HG03520 (cell line): ENCODE results near the gene GRM7.
A peak's percentile ranks its signal among the peaks of the same experiment; 100 is the strongest.

Experiments used
- ATAC-seq: cut with Tn5 transposase; IDR thresholded peaks from one replicate; pipeline ENCODE4 v1.9.1; 2021; ENCODE audit warnings: mild to moderate bottlenecking, moderate library complexity; ENCODE audit not compliant: unreplicated experiment

The GRM7 gene

GRCh38 chr3:7215706-7216105, 354.8 kb downstream of the GRM7 start:
- no peak for ATAC-seq

GRCh38 chr3:7226393-7226792, 365.5 kb downstream of the GRM7 start:
- ATAC-seq: no peak

GRCh38 chr3:7238565-7239295, 377.8 kb downstream of the GRM7 start:
- no peak for ATAC-seq

- ATAC-seq: no peak
Observed at GRCh38 chr3:7241584-7242302, 380.8 kb downstream of the GRM7 start.

GRCh38 chr3:7242303-7242635, 381.4 kb downstream of the GRM7 start:
- ATAC-seq: no peak

- ATAC-seq: no peak
Observed at GRCh38 chr3:7249493-7250076, 388.7 kb downstream of the GRM7 start.

GRCh38 chr3:7254251-7254650, 393.3 kb downstream of the GRM7 start:
- ATAC-seq: no peak

GRCh38 chr3:7260975-7261374, 400.1 kb downstream of the GRM7 start:
- no peak for ATAC-seq

- ATAC-seq: no peak
Observed at GRCh38 chr3:7263347-7264195, 402.7 kb downstream of the GRM7 start.

- no peak for ATAC-seq
Observed at GRCh38 chr3:7264196-7264526, 403.2 kb downstream of the GRM7 start.

- no peak for ATAC-seq
Observed at GRCh38 chr3:7265736-7266135, 404.8 kb downstream of the GRM7 start.

GRCh38 chr3:7266551-7266950, 405.6 kb downstream of the GRM7 start:
- no peak for ATAC-seq

GRCh38 chr3:7270731-7271130, 409.8 kb downstream of the GRM7 start:
- no peak for ATAC-seq

- ATAC-seq: no peak
Observed at GRCh38 chr3:7271631-7272030, 410.7 kb downstream of the GRM7 start.

- ATAC-seq: no peak
Observed at GRCh38 chr3:7272203-7272602, 411.3 kb downstream of the GRM7 start.

- peak; percentile 53 for ATAC-seq
Observed at GRCh38 chr3:7275396-7275795, 414.5 kb downstream of the GRM7 start.

- no peak for ATAC-seq
Observed at GRCh38 chr3:7280318-7280717, 419.4 kb downstream of the GRM7 start.

GRCh38 chr3:7282988-7283387, 422.1 kb downstream of the GRM7 start:
- ATAC-seq: no peak

GRCh38 chr3:7285505-7285904, 424.6 kb downstream of the GRM7 start:
- no peak for ATAC-seq

- no peak for ATAC-seq
Observed at GRCh38 chr3:7288133-7288532, 427.2 kb downstream of the GRM7 start.

GRCh38 chr3:7289121-7289520, 428.2 kb downstream of the GRM7 start:
- no peak for ATAC-seq
